HG02852 (cell line): Measurements from ENCODE around the gene GPR142.
"Not testable (repeated sequence)": the region's sequence is repeated elsewhere in the genome, so short reads cannot be mapped to it uniquely, and the experiment has no call there.

Experiments used
- ATAC-seq: cut with Tn5 transposase; IDR thresholded peaks from one replicate; pipeline ENCODE4 v1.9.1; 2021; ENCODE audit warnings: mild to moderate bottlenecking, moderate library complexity; ENCODE audit not compliant: unreplicated experiment

GPR142 gene

GRCh38 chr17:74390680-74391653 lies 23.7 kb downstream of the GPR142 start:
- ATAC-seq = no peak

GRCh38 chr17:74391771-74392170 lies 24.5 kb downstream of the GPR142 start:
- no peak for ATAC-seq

GRCh38 chr17:74392848-74393247 lies 25.5 kb downstream of the GPR142 start:
- no peak for ATAC-seq

GRCh38 chr17:74393346-74393942 lies 26.1 kb downstream of the GPR142 start:
- ATAC-seq = no peak

GRCh38 chr17:74394275-74394950 lies 27.1 kb downstream of the GPR142 start:
- ATAC-seq = no peak

- ATAC-seq = no peak
Measured at GRCh38 chr17:74394977-74395376, 27.7 kb downstream of the GPR142 start.

GRCh38 chr17:74396567-74396966 lies 29.3 kb downstream of the GPR142 start:
- no peak for ATAC-seq

- ATAC-seq = no peak
Measured at GRCh38 chr17:74402048-74402447, 34.7 kb downstream of the GPR142 start.

GRCh38 chr17:74403512-74404137 lies 36.3 kb downstream of the GPR142 start:
- no peak for ATAC-seq

GRCh38 chr17:74404218-74404617 lies 36.9 kb downstream of the GPR142 start:
- ATAC-seq = no peak

- ATAC-seq = no peak
Measured at GRCh38 chr17:74404789-74405188, 37.5 kb downstream of the GPR142 start.

GRCh38 chr17:74405311-74405710 lies 38.0 kb downstream of the GPR142 start:
- ATAC-seq = not testable (repeated sequence)

- ATAC-seq = no peak
Measured at GRCh38 chr17:74407384-74407783, 40.1 kb downstream of the GPR142 start.

GRCh38 chr17:74408262-74408661 lies 41.0 kb downstream of the GPR142 start:
- no peak for ATAC-seq

- ATAC-seq = no peak
Measured at GRCh38 chr17:74408815-74409214, 41.5 kb downstream of the GPR142 start.

- ATAC-seq = no peak
Measured at GRCh38 chr17:74410001-74410443, 42.7 kb downstream of the GPR142 start.

- no peak for ATAC-seq
Measured at GRCh38 chr17:74412581-74412980, 45.3 kb downstream of the GPR142 start.

- ATAC-seq = no peak
Measured at GRCh38 chr17:74413491-74413890, 46.2 kb downstream of the GPR142 start.

- ATAC-seq = no peak
Measured at GRCh38 chr17:74414510-74414909, 47.2 kb downstream of the GPR142 start.

GRCh38 chr17:74415608-74416396 lies 48.5 kb downstream of the GPR142 start:
- ATAC-seq = no peak
